NCI-H345 treated with DMSO at 0.1 percent for 48 hours (cell line): ENCODE results near the gene GRPEL2.
"Not testable (repeated sequence)": the region's sequence is repeated elsewhere in the genome, so short reads cannot be mapped to it uniquely, and the experiment has no call there.

Source experiments
- DNase-seq: peaks from one replicate; lab custom pipeline; 2025; ENCODE audit not compliant: unreplicated experiment; lab: John Stamatoyannopoulos, UW

The GRPEL2 gene

DNA sequence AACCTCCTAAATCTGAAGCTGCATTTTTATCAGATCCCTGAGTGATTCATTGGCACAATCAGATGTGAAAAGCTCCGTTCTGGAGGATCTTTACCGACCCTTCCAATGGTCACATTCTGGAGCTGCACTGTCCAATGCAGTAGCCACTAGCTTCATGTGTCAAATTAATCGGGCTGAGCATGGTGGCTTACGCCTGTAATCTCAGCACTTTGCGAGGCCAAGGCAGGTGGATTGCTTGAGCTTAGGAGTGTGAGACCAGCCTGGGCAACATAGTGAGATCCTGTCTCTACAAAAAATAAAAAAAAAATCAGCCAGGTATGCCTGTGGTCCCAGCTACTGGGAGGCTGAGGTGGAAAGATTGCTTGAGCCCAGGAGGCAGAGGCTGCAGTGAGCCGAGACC is 30.1 kb downstream of the GRPEL2 start:
- DNase-seq: no peak

DNA sequence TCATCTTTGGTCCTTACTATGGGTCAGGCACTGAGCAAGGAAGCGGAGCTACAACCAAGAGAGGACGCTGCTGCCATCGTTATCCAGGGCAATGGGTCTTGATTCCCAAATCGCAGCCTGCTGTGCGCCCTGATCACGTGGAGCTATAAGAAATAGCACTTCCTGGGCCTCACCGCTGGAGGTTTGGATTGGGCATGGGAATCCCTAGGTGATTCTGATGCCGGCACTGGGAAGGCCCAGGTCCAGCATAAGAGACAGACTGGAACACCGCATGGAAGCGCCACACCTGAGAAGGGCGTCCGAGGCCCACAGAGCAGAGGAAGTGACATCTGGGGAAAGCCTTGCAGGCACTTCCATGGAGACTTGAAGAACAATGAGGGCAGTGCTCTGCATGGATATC is 30.8 kb downstream of the GRPEL2 start:
- no peak for DNase-seq

DNA sequence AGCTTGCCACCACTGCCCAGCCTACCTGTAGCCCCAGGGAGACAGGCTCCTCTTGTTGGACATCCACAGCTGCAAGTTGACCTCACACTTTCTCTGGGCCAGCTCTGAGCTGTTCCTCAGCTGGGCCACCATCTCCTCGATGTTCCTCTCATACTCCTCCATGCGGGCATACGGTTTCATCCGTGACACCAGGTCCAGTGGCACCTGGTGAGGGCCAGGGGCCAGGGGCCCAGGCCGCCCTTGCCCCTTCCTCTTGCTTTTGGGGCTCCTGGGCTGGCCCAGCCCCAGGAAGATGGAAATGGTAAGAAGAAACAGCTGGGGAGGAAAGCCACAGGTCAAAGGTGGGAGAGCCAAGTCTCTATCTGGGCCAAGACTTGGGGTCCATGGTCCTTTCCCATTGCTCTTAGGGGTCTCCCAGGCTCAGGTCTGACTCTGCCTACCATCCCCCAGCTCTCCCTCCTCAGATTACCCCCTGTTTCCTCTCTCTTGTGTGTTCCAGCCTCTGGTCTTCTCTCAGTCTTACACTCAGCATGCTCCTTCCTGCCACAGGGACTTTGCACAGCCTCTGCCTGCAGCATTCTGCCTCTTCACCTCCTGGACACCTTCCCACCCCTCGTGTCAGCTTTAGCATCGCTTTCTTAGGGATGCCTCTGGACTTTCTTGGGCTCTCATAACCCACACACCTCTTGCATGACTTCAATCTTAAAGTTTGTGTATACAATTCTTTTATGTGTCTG is 31.6 kb downstream of the GRPEL2 start:
- DNase-seq: no peak

DNA sequence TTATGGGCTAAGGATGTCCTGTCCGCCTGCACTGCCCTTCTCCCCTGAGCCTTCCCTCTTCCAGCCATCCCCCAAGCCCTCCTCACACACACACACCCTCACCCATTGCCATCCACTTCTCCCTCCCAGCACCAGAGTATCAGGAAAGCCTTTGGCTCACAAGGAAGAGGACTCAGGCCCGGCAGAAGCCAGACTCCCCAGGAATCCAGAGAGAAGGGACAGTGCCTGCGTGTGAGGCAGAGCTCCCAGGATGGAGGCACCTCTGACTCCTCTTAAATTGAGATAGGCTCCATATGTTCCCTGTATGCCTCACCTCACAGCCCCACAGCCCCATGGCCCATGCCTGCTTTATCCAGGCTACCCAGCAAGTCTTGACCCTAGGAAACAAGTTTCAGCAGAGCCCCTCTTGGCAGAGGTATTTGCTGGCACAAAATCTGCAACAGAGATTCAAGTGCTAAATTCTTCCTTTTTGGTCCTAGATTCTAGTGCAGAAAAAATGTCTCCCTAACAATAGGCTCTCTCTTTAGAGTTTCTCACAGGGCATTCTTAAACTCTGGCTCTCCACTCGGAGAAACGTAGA is 33.0 kb downstream of the GRPEL2 start:
- DNase-seq: no peak

DNA sequence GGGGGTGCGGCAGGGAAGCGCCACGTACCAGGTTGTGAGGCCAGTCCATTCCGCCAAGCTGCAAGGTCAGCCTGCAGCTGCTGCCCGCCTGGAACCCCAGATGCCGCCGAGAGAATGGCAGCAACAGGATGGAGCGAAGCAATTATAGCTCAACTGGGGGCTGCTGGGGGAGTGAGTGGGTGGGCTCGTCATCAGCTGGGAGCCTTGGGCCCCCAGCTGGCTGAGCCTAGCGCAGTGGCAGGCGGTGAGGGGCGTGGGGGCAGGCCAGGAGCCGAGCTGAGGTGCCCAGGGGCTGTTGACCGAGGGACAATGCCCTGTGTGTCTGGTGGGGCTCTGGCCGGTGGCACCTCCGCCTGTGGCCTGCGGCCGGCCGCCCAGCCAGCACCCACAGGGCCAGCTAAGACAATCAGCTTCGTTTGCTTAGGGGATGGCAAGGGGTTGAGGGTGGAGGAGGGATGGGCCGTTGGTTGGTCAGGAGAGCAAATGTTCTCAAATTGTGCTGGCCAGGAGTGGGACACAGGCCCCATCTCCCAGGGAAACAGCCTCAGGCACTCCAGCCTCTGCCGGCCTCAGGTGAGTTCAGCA is 34.0 kb downstream of the GRPEL2 start, which contains the start of gene IL17B:
IL17B (minus strand) TSS at position 116 of the 585 bp plus-strand sequence; CDS start at position 49, 67 bp downstream.
- no peak for DNase-seq

DNA sequence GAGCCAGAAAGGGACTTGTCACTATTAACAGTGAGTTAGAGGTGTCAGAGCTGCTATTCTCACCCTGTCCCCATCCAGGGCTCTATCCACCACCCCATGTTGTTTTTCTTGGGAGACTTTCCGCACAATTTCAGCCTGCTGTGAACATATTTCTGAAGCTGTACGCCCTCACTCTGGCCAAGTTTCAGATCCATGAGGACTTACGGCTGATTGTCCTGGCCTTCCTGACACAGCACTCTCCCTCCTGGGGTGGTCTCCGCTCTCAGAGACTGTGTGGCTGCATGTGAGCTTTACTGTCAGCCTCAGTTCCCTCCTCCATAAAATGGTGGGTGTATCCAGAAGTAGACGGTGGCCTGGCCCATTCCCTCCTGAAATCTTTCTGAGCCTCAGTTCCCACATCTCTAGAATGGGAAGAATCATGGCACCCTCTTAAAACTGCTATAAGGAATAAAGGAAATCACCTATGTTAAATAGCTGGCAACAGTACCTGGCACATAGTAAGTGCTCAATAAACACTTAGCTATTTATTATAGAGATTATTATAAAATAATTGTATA is 34.6 kb downstream of the GRPEL2 start:
- DNase-seq: no peak

DNA sequence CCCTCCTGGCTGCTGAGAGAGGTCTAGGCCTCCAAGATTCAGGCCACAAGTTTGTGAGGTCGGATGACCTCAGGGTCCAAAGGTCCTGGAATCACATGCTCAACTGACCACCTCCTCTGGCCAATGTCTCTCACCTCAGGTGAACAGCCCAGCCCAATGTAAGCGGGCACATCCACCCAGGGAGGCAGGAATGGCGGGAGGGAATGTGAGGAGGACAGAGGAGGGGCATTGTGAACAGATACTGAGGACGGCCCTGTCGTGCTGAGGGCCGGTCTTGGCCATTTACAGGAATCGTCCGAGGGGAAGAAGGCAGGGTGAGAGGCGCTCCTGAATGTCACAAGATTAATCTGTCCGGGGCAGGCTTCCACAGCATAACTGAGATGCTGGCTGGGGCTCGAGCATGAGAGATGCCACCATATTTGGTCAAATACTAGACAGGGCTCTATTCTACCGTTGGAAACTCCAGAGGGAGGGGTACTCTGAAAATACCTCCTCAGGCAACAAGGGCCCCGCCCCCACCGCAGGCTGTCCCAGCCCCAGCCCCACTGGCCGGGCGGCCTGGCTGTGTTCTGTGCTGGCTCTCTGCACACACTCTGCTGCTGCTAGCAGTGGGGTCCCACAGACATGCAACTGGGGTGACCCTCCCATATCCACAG is 35.3 kb downstream of the GRPEL2 start:
- DNase-seq: no peak

DNA sequence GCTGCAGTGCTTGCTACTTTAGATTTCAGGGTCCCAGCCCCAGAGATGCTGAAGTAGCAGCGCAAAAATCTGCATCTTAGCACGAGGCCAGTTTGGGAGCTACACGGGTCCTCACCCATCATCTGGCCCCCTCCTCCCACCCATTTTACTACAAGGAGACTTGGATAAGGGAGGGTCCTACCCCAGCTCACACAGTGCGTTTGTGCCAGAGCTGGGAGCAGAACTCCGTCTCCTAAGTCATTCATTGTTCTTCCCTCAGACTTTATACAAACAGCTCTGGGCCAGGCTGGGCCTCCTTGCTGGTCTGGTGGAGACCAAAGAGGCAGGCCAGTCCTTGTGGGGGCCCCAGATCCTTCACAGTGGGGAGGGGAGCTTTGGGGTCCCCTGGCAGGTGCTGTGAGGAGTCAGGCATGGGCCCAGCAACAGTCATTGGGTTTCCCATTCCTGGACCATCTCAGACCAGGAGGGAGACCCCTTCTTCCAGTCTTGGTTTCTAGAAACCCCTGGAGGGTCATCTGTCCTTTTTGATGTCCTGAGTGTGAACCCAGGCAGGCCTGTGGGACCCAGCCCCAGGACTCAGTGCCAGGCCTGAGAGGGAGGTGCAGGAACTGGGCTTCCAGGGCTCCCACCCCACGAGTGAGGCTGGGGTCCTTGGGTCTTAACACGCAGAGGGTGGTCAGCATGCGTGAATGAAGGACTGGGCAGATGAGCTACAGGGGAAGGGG is 36.1 kb downstream of the GRPEL2 start:
- no peak for DNase-seq

DNA sequence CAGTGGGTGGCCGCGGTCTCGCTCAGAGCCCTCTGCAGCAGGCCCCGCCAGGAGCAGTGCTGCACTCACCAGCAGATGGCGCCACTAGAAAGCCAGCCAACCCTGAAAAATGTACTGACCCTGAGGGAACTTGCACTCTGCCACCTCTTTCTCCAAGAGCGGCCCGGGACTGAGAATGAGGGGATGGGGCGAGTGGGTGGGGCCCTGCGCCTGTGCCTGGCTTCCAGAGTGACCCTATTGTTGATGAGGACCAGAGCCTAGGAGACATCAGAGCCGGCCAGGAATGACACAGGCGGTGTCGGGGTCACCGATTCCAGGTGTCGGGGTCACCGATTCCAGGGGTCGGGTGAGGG is 36.7 kb downstream of the GRPEL2 start:
- DNase-seq: peak; percentile 25

DNA sequence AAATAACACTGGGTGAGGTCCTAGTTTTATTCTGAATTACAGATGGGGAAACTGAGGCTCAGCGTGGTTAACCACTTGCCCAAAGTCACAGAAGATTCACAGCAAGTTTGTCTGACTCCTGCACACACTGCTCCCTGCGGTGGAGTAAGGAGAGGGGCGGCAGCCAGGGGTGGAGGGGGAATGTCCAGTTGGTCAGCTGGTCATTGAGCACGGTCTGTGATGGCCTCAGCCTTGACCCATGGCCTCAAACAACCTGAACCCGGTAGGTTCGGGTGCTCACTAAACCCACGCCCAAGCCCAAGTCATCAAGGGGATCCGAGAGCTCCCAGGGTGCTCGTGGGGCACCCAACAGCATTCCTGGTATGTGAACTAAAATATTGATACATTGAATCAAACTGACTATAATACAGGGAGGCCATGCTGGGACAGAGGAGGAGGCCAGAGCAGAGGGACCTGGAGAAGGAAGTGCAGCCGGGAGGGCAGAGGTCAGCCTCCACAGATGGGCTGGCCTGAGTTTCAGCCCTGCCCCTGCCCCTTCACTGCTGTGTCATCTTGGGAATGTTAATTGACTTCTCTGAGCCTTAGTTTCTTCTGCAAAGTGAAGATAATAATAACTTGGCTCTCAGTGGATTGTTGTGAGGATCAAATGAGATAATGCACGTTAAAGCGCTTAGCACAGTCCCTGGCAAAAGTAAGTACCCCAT is 37.4 kb downstream of the GRPEL2 start:
- no peak for DNase-seq

DNA sequence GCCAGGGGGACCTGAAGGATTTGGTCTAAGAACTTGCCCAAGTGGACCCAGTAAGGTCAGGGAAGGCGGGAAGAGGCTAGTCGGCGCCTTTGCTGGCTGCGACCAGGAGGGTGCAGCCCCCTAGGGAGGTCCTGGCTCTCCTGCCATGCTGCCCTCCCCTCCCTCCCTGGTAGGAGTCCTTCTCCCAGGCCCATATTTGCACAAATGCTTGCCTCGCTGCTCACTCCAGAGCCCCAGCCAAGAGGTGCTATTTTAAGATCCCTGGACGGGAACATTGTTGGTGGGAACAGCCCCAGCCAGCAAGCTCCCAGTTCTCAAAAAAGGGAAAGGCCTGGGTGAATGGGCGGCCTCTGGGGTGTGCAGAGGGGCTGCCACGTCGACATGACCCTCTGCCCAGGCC is 38.1 kb downstream of the GRPEL2 start:
- DNase-seq: no peak

DNA sequence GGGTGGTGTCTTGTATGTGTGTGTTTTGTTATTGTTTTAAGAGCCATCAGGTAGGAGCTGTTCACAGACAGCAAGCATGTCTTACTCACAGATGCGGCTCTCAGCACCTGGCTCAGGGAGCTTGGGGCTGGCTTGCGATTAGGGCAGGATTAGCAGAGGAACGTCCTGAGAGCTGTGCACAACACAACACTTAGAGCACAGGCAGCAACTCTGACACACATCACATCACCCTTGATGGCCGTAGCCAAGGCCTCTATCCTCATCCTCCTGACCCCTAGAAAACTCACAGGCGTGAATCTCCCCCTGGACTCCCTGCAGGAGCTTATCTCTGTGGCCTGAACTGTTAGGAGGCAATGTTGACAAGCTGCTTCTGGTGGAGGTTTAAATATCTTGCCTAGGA is 40.9 kb downstream of the GRPEL2 start:
- DNase-seq: no peak

DNA sequence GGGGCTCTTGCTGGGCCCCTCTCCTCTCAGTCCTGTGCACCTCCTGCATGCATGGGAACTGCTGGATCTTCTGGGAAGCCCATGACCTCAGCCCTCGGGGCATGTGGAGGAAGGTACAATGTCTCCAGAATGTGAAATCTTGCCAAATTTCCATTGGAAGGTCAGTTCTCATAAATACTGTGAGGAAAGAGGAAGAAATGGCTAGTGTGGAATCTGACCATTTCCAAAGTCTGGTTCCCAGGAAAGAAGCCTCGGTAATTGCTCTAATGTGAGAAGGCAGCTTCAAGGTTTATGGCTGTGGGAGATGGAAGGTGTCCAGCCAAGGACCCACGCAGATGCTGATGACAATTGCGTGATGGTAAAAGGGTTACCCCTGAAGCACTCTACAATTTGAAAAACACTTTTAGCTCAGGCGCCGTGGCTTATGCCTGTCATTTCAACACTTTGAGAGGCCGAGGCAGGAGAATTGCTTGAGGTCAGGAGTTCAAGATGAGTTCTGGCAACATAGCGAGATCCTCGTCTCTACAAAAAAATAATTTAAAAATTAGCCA is 41.9 kb downstream of the GRPEL2 start:
- DNase-seq: no peak

DNA sequence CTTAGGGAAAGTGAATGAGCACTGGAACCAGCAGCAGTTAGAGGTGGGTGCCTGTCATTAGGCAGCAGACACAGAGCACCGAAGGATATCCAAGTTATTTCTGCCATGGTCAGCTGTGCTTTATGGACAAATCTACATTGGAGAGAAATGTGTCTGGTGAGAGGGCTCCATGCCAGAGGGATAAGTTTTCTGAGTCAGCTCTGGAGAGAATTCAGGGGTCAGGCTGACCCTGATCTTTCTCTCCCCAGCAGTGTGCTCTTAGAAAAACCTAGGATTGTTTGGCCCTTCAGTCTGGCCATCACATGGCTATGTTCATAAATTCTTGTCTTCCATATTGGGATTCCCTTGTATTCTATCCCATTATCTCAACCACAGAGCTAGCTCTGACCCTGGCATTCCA is 42.7 kb downstream of the GRPEL2 start:
- no peak for DNase-seq

DNA sequence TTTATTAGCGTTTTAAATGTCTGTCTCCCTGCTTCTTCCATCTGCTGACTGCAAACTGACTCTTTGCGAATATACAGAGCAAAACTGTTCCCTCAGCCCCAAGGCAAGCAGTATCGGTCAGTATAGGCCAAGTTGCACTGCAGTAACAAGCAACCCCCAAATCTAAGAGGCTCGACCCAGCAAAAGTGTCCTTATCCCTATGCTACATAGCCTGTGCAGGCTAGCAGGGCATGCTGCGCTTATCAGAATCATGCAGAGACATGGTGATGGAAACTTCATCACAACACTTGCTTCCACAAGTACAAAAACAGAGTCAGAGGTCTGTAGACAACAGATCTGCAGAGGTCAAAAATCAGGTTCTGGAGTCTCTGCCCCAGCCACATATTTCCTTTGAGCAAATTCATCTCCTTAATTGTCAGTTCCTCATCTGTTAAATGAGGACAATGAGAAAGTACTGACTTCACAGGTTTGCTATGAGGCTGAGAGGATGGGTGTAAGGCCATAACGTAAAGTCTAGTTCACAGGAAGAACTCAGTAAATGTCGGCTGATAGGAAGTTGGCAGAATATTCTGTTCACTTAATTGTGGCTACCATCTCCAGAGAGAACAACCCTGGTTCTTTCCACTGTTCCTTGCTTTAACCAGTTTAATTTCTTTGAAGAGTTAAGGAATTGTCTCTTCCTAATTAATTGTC is 43.3 kb downstream of the GRPEL2 start:
- DNase-seq: no peak

DNA sequence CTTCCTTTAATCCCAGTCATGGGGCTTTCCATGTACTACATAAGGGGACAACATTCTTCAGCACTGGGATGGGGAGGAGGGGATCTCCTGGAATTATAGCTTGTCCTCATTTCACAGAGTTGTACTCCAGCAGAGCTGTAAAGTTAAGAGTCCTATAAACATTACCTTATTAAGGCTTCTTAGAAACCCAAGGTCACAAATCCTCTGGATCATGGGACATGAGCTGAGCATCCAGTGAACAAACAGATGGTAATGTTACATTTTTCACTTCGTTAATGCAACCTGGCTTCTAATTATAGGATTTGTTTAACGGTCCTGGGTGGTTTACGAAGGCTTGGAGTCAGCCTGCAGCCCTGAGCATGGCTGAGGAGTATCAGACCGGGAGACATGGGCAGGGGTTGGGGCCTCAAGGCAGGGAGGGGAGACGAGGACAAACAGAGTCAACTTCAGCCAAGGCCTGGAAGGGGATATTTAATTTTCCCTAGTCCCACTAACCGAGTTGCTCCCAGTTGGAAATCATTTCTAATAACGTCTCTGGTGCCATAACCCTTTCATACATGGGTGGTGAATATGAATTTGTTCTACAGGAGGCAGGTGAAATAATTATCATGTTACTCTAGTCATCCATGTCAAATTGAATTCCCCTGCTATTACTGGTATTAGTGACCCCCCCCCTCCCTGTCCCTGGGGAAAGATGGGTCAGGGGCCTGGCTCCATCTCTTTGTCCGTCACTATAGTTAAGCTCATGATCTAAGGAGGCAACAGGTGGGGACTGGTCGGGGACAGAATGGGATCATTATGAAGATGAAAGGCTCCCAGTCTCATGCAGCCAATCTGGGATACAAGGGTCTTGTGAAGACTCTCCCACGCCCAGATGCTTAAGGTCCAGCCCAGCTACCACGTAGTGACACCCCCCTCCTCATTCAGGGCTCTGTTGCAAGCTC is 44.5 kb downstream of the GRPEL2 start:
- DNase-seq: no peak

DNA sequence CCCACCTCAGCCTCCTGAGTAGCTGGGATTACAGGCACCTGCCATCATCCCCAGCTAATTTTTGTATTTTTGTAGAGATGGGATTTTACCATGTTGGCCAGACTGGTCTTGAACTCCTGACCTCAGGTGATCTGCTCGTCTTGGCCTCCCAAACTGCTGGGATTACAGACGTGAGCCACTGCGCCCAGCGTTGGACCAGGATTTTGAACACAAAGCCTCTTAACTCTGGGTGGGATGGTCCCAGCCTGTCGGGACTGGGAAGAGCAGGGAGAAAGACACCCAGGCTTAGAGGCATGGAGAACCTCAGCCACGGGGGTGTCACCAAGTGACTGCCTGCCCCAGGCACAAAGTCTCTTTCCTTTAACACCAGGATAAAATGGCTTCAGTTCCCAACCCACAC is 45.8 kb downstream of the GRPEL2 start:
- DNase-seq: not testable (repeated sequence)

DNA sequence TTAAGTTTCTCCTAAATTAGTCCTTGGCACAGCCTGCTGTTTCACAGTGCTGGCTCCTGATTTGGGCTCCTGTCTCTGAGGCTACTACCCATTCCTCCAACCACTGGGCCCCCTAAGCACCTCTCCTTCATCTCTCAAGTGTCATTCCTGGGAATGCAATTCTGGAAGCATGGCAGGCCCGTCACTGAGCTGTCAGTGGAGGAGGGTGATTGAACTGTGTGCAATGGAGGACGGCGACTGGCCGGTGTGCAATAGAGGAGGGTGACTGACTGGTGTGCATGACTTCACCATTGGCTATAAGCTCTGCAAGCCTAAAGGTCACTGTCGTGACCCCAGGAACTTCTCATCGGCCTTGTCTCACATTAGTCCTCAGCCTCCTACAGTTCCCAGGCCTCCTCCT is 46.2 kb downstream of the GRPEL2 start:
- no peak for DNase-seq

DNA sequence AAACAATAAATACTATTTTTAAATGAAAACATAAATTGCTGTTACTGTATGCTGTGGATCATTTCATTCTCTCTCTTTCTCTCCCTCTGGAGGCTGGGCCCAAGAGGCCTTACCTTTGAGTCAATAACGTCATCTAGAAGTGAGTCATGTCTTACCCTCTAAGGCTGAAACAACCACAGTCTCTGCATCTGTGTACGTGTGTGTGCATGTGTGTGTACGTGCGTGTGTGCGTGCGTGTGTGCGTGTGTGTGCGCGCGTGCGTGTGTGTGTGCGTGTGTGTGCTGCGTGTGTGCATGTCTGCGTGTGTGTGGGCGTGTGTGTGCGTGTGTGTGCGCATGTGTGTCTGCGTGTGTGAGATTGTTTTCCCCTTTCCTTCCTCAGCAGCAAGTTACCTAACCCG is 47.4 kb downstream of the GRPEL2 start:
- DNase-seq: no peak
